Stimulated activated naive B cell treated with anti-CD40 and anti-IgM and Interleukin-4, amounts not matched to agents 10 μg/mL and 1 μg/mL and 100 μg/mL, for 72 hours (primary cell): ENCODE data around the gene SMG6.

ENCODE experiments used
- ATAC-seq, 2 donors: fragments of 150-1000 bp; cut with Tn5 transposase; replicated peaks; 2 replicates each; pipeline ENCODE4 v1.10.0; 2021; ENCODE audit warnings: moderate library complexity in 1 of 2
- DNase-seq: peaks from one replicate; pipeline ENCODE4 v3.0.0; 2021
- H3K27ac Mint-ChIP-seq: one replicate; pipeline ENCODE4 v1.8.0; 2022; ENCODE audit warnings: mild to moderate bottlenecking, mixed read lengths
- H3K27me3 Mint-ChIP-seq, 2 donors: one replicate each; pipeline ENCODE4 v1.8.0; 2022; ENCODE audit warnings: mixed read lengths in 2 of 2
- H3K36me3 Mint-ChIP-seq, 2 donors: one replicate each; pipeline ENCODE4 v1.8.0; 2022; ENCODE audit warnings: mixed read lengths in 2 of 2, mild to moderate bottlenecking in 1 of 2
- H3K4me1 Mint-ChIP-seq, 2 donors: one replicate each; pipeline ENCODE4 v1.8.0; 2022; ENCODE audit warnings: mixed read lengths in 2 of 2, mild to moderate bottlenecking in 1 of 2
- H3K4me3 Mint-ChIP-seq, 2 donors: one replicate each; pipeline ENCODE4 v1.8.0; 2022; ENCODE audit warnings: mild to moderate bottlenecking in 2 of 2, mixed read lengths in 2 of 2, moderate library complexity in 1 of 2
- H3K9me3 Mint-ChIP-seq, 2 donors: one replicate each; pipeline ENCODE4 v1.8.0; 2022; ENCODE audit warnings: mixed read lengths in 2 of 2, mild to moderate bottlenecking in 1 of 2

The SMG6 gene

GRCh38 chr17:2048805-2049204 is 254.8 kb downstream of the SMG6 start:
- H3K27me3 Mint-ChIP-seq: peaks cover 24 to 25% of the 10 kb centered on the region in 2 donors
- peaks cover 23 to 37% of the 10 kb centered on the region in 2 donors for H3K4me1 Mint-ChIP-seq
- DNase-seq (no peak), ATAC-seq (no peak)
- H3K36me3 Mint-ChIP-seq: peaks cover 11 to 14% of the 10 kb centered on the region in 2 donors
- peak overlapping the region in 1 of 2 donors; percentile 77 for H3K4me3 Mint-ChIP-seq
- H3K9me3 Mint-ChIP-seq: no peaks in the 10 kb centered on the region
- H3K27ac Mint-ChIP-seq: no peak overlapping the region

GRCh38 chr17:2047590-2047989 is 256.0 kb downstream of the SMG6 start:
- no peak for DNase-seq
- Mint-ChIP-seq H3K36me3 (peaks cover 19 to 21% of the 10 kb centered on the region in 2 donors), H3K4me1 (peaks cover 26 to 40% of the 10 kb centered on the region in 2 donors), H3K4me3 (no peak overlapping the region), H3K27ac (no peak overlapping the region), H3K9me3 (no peaks in the 10 kb centered on the region), H3K27me3 (peaks cover 19 to 25% of the 10 kb centered on the region in 2 donors)
- ATAC-seq: no peak

GRCh38 chr17:2044263-2044894 is 259.2 kb downstream of the SMG6 start:
- H3K27ac Mint-ChIP-seq: peak overlapping the region; percentile 56
- no peak for ATAC-seq
- H3K36me3 Mint-ChIP-seq: peaks cover 28 to 38% of the 10 kb centered on the region in 2 donors
- peak overlapping the region in 1 of 2 donors; percentile 13 for H3K4me3 Mint-ChIP-seq
- H3K4me1 Mint-ChIP-seq: peaks cover 22 to 38% of the 10 kb centered on the region in 2 donors
- H3K27me3 Mint-ChIP-seq: peaks cover 6 to 8% of the 10 kb centered on the region in 2 donors
- no peak for DNase-seq
- no peaks in the 10 kb centered on the region for H3K9me3 Mint-ChIP-seq

- H3K4me1 Mint-ChIP-seq: peaks cover 20 to 32% of the 10 kb centered on the region in 2 donors
Measured at GRCh38 chr17:2043785-2044184, 259.8 kb downstream of the SMG6 start.

GRCh38 chr17:2042933-2043332 is 260.7 kb downstream of the SMG6 start:
- no peak for DNase-seq
- Mint-ChIP-seq H3K27ac (peak overlapping the region; percentile 98), H3K27me3 (peaks cover 2 to 3% of the 10 kb centered on the region in 2 donors), H3K36me3 (peaks cover 31 to 36% of the 10 kb centered on the region in 2 donors), H3K4me3 (peak overlapping the region; percentile 99 to 100), H3K4me1 (peaks cover 14 to 26% of the 10 kb centered on the region in 2 donors), H3K9me3 (no peaks in the 10 kb centered on the region)
- ATAC-seq: no peak

More at GRCh38 chr17:2043785-2044184, 259.8 kb downstream of the SMG6 start:
- Mint-ChIP-seq H3K4me3 (no peak overlapping the region), H3K36me3 (peaks cover 29 to 38% of the 10 kb centered on the region in 2 donors), H3K27ac (no peak overlapping the region), H3K27me3 (peaks cover 6 to 8% of the 10 kb centered on the region in 2 donors), H3K9me3 (no peaks in the 10 kb centered on the region)
- DNase-seq (no peak), ATAC-seq (no peak)

- no peaks in the 10 kb centered on the region for H3K27me3 Mint-ChIP-seq
- peak overlapping the region; percentile 98 for H3K27ac Mint-ChIP-seq
- ATAC-seq (peak in 1 of 2 donors; percentile 7), DNase-seq (no peak)
- no peaks in the 10 kb centered on the region for H3K9me3 Mint-ChIP-seq
- H3K4me3 Mint-ChIP-seq: peak overlapping the region; percentile 99 to 100
- peaks cover 13 to 24% of the 10 kb centered on the region in 2 donors for H3K4me1 Mint-ChIP-seq
- peaks cover 31 to 39% of the 10 kb centered on the region in 2 donors for H3K36me3 Mint-ChIP-seq
Measured at GRCh38 chr17:2042390-2042847, 261.2 kb downstream of the SMG6 start.

- Mint-ChIP-seq H3K27me3 (no peaks in the 10 kb centered on the region), H3K4me1 (peaks cover 13 to 24% of the 10 kb centered on the region in 2 donors), H3K27ac (peak within 1 kb of the TSS; percentile 98), H3K36me3 (peaks cover 34 to 42% of the 10 kb centered on the region in 2 donors), H3K4me3 (peak within 1 kb of the TSS; percentile 99 to 100), H3K9me3 (no peaks in the 10 kb centered on the region)
- DNase-seq (peak; percentile 94), ATAC-seq (peak; percentile 95 to 98)
Measured at GRCh38 chr17:2041561-2042389, 261.8 kb downstream of the SMG6 start, which contains the start of gene OVCA2. OVCA2 (plus strand) TSS chr17:2042022; CDS start chr17:2042048, 26 bp downstream.

- ATAC-seq: no peak
- H3K4me3 Mint-ChIP-seq: peak overlapping the region; percentile 99 to 100
- H3K36me3 Mint-ChIP-seq: peaks cover 41 to 49% of the 10 kb centered on the region in 2 donors
- H3K27ac Mint-ChIP-seq: no peak overlapping the region
- H3K27me3 Mint-ChIP-seq: no peaks in the 10 kb centered on the region
- H3K4me1 Mint-ChIP-seq: peaks cover 13 to 24% of the 10 kb centered on the region in 2 donors
- no peak for DNase-seq
- H3K9me3 Mint-ChIP-seq: no peaks in the 10 kb centered on the region
Measured at GRCh38 chr17:2040942-2041560, 262.5 kb downstream of the SMG6 start.

- Mint-ChIP-seq H3K9me3 (no peaks in the 10 kb centered on the region), H3K4me1 (peaks cover 13 to 24% of the 10 kb centered on the region in 2 donors), H3K27ac (no peak overlapping the region), H3K4me3 (peak overlapping the region in 1 of 2 donors; percentile 56), H3K27me3 (no peaks in the 10 kb centered on the region), H3K36me3 (peaks cover 45 to 51% of the 10 kb centered on the region in 2 donors)
- ATAC-seq (no peak), DNase-seq (no peak)
Measured at GRCh38 chr17:2040219-2040827, 263.3 kb downstream of the SMG6 start.

- no peak for ATAC-seq
- no peaks in the 10 kb centered on the region for H3K9me3 Mint-ChIP-seq
- H3K27me3 Mint-ChIP-seq: no peaks in the 10 kb centered on the region
- no peak for DNase-seq
- no peak overlapping the region for H3K27ac Mint-ChIP-seq
- peaks cover 25 to 32% of the 10 kb centered on the region in 2 donors for H3K36me3 Mint-ChIP-seq
- H3K4me3 Mint-ChIP-seq: no peak overlapping the region
- peaks cover 8 to 13% of the 10 kb centered on the region in 2 donors for H3K4me1 Mint-ChIP-seq
Measured at GRCh38 chr17:2037155-2037554, 266.4 kb downstream of the SMG6 start.

GRCh38 chr17:2035541-2036488 is 267.8 kb downstream of the SMG6 start:
- no peaks in the 10 kb centered on the region for H3K9me3 Mint-ChIP-seq
- no peak for ATAC-seq

GRCh38 chr17:2034806-2035540 is 268.6 kb downstream of the SMG6 start:
- no peaks in the 10 kb centered on the region for H3K27me3 Mint-ChIP-seq
- ATAC-seq: no peak

More at GRCh38 chr17:2035541-2036488, 267.8 kb downstream of the SMG6 start:
- H3K27me3 Mint-ChIP-seq: no peaks in the 10 kb centered on the region
- H3K4me3 Mint-ChIP-seq: no peak overlapping the region
- DNase-seq: no peak
- peaks cover 21 to 28% of the 10 kb centered on the region in 2 donors for H3K36me3 Mint-ChIP-seq
- H3K27ac Mint-ChIP-seq: no peak overlapping the region
- H3K4me1 Mint-ChIP-seq: peaks cover 9 to 10% of the 10 kb centered on the region in 2 donors

More at GRCh38 chr17:2034806-2035540, 268.6 kb downstream of the SMG6 start:
- H3K36me3 Mint-ChIP-seq: peaks cover 20 to 23% of the 10 kb centered on the region in 2 donors
- H3K9me3 Mint-ChIP-seq: no peaks in the 10 kb centered on the region
- H3K27ac Mint-ChIP-seq: no peak overlapping the region
- peaks cover 12 to 13% of the 10 kb centered on the region in 2 donors for H3K4me1 Mint-ChIP-seq
- no peak for DNase-seq
- H3K4me3 Mint-ChIP-seq: no peak overlapping the region
